BJ (cell line): Measurements from ENCODE around the gene SUPT4H1. TPM values are rescaled to one million over a fixed set of nuclear protein-coding genes. Genes with fewer than 3 reads are reported as not detected.

Experiments used
- CTCF ChIA-PET: fragments of 350-600 bp; formaldehyde crosslinking; extraction: SDS; loops from one replicate; lab custom pipeline; 2021; ENCODE audit warnings: antibody characterized with exemption, inconsistent platforms; lab: Yijun Ruan, JAX
- POLR2A ChIA-PET: fragments of 300-600 bp; sonication (Branson Sonifier 250); formaldehyde crosslinking; extraction: SDS; loops from one replicate; lab custom pipeline; 2021; ENCODE audit warnings: antibody characterized with exemption; lab: Charles Lee
- DNase-seq: peaks from one replicate; pipeline ENCODE4 v3.0.0-alpha.2; 2011; ENCODE audit warnings: low read depth
- H3K27me3 ChIP-seq: 2 replicates; pipeline ENCODE4 v1.6.0; 2011; ENCODE audit warnings: low read length; ENCODE audit not compliant: control insufficient read depth, insufficient read depth
- H3K36me3 ChIP-seq: 2 replicates; pipeline ENCODE4 v1.5.1; 2011; ENCODE audit warnings: low read length; ENCODE audit not compliant: control insufficient read depth, insufficient read depth
- H3K4me3 ChIP-seq: 2 replicates; pipeline ENCODE4 v1.5.1; 2011; ENCODE audit warnings: low read depth, mild to moderate bottlenecking, control low read depth, low read length
- CTCF ChIP-seq: IDR thresholded peaks from 2 replicates; pipeline ENCODE4 v1.5.1; 2011; ENCODE audit warnings: low read depth, mild to moderate bottlenecking, control low read depth, inconsistent platforms, low read length, moderate library complexity; ENCODE audit not compliant: insufficient read depth
- polyA plus RNA-seq: library from polyadenylated mRNA; depleted of rRNA; stranded (reverse); fragments of >200 nt; gene quantifications from 2 replicates; pipeline ENCODE4 v1.2.3, GENCODE V29; 2011

SUPT4H1 gene
- polyA plus RNA-seq, 1 experiment, result 145 TPM

DNA sequence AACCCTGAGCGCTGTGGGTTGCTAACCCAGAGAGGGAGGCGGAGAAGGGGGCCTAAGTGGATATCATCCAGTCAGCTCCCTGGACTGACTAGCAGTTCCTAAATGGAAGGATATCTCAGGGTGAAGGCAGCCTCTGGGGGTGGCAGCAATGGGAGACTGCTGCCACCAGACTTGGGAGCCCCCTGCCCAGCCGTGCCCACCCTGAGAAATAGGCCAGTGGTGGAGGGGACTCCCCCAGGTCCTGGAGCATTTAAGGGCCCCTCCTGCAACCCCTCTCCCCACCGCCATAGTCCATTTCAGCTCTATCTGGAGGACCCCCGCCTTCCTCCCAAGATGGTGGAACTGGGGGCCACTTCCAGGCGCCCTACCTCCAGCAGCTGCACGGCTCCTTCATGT is 31.8 kb downstream of the SUPT4H1 start:
- CTCF ChIA-PET, result interaction anchor here (0.9 to 6.3 kb wide), 3 partner anchors 95 to 136 kb away, joined by 3 to 95 read pairs (median 3); partner anchors contain the start of gene RNF43
- DNase-seq, result no peak
- POLR2A ChIA-PET, result no interaction called here

DNA sequence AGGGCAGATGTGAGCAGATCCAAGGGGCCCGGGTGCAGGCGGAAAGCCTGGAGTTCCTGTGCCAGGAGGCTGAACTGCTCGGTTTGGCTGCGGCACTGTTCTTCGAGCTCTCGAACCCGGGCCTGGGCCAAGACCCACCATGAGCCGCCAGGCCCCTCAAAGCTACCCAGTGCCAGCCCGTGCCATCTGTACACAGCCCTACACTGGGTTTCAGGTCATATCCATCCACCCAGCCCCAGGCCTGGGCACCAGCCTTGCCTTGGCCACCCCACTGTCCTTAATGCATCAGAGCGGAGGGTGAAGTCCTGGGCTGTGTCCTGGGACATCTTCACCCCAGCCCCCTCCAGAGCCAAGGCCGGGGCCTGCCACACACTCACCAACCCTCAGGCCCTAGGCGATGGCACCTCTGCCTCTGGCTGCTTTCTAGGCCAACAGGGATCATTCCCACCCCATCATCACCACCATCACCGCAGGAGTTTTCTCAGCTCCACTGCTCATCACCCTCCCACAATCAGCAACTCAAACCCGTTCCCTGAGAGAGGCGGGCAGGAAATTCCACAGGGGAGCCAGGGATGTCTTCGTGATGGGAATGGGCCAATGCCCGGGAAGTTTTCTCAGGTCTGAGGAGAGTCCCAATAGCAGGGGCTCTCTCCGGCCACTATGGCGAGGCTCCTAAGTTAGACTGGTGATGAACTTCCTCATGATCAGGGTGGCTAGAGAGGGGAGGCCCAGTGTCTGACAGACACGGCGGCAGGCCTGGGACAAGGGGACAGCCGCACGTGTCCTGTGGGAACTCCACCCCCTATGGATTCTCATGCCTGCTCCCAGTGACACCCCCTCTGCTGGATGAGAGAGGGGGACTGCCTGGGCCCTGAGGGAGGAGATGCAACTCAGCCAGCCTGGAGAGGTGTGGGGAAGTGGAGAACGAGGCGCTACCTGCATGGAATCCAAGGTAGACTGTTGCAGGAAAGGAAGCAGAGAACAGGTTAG is 32.5 kb downstream of the SUPT4H1 start:
- H3K36me3 ChIP-seq, result no peaks in the 10 kb centered on the region
- H3K27me3 ChIP-seq, result no peaks in the 10 kb centered on the region
- ChIA-PET POLR2A (interaction anchor here (0.6 kb wide), 1 partner anchor 33 kb away, joined by 12 read pairs; no protein-coding TSS in a partner anchor), CTCF (interaction anchor here (1.2 to 6.3 kb wide), 2 partner anchors 96 to 137 kb away, joined by 3 to 95 read pairs; partner anchors contain the start of gene RNF43)
- no peak for DNase-seq
- no peak for TF ChIP-seq CTCF
- no peak overlapping the region for H3K4me3 ChIP-seq

More for the DNA sequence above, 31.8 kb downstream of the SUPT4H1 start:
- no peak for TF ChIP-seq CTCF
- Histone ChIP-seq H3K4me3 (no peak overlapping the region), H3K36me3 (no peaks in the 10 kb centered on the region), H3K27me3 (no peaks in the 10 kb centered on the region)

DNA sequence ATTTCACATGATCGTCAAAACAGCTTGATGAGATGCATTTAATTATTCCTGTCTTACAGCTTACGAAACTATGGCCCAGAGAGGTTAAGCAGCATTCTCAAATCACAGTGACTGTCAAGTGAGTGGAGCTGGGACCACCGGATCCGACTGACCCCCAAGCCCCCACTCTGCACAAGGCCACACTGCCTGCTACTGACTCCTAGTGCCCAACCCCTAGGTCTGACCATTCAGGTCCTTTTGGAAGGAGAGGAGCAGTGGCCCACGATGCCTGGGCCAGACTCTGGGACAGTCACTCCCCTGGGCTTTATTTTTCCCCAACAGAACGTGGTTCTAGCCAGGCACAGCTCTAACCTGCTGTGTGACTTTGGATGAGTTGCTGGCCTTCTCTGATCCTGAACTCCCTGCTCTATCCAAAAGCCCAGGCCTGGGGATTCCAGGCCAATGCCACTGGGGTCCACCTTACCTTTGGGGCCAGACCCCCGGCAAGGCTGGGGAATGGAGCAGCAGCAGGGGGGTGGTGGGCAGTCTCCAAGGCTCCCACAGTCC is 33.3 kb downstream of the SUPT4H1 start:
- no peak for TF ChIP-seq CTCF
- POLR2A ChIA-PET, result interaction anchor here (0.6 kb wide), 1 partner anchor 32 kb away, joined by 12 read pairs; no protein-coding TSS in a partner anchor
- Histone ChIP-seq H3K4me3 (no peak overlapping the region), H3K27me3 (no peaks in the 10 kb centered on the region), H3K36me3 (no peaks in the 10 kb centered on the region)
- CTCF ChIA-PET, result interaction anchor here (1.2 to 6.3 kb wide), 5 partner anchors 14 to 137 kb away, joined by 3 to 95 read pairs (median 10); partner anchors contain the start of gene RNF43
- DNase-seq, result no peak

DNA sequence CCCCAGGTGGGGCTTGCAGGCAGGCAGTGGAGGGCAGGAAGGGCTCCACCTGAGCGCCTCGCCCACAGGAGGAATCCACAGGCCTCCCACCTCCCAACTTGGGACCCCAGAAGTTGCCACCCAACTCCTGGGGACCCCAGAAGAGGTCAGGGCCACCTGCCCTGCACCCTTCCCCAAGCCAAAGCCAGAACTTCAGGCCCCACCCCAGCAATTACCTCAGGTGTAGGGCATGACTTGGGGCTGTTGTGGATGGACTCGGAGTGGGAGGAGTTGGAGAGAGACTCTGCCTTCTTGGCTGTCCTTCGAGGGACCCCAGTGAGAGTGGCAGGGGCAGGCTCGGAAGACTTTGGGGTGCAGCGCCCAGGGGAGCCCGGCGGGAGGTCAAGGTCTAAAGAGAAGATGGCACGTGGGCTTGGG is 33.9 kb downstream of the SUPT4H1 start:
- H3K4me3 ChIP-seq, result no peak overlapping the region
- no peaks in the 10 kb centered on the region for H3K36me3 ChIP-seq
- no peak for TF ChIP-seq CTCF
- ChIA-PET CTCF (interaction anchor here (0.7 to 6.3 kb wide), 28 partner anchors 9 to 133 kb away, joined by 3 to 95 read pairs (median 8); partner anchors contain the start of genes RNF43, SUPT4H1 and TSPOAP1), POLR2A (interaction anchor here (0.6 to 1.0 kb wide), 2 partner anchors 18 to 35 kb away, joined by 3 read pairs; no protein-coding TSS in a partner anchor)
- no peaks in the 10 kb centered on the region for H3K27me3 ChIP-seq
- no peak for DNase-seq
